ENCODE results near the gene SLC6A3.

The SLC6A3 gene

GRCh38 chr5:1442222-1443145 is 2.8 kb downstream of the SLC6A3 start:
- no peak for DNase-seq (ENCODE audit: low spot score)
- in situ Hi-C loops (cut with MboI; ENCODE audit: low pct_unique_long_range_greater_than_20kb, low sequenced_read_pairs, unreplicated experiment) = no loop called here

GRCh38 chr5:1441166-1441865 is 3.9 kb downstream of the SLC6A3 start:
- no peak for DNase-seq (ENCODE audit: low spot score)
- in situ Hi-C loops (cut with MboI; ENCODE audit: low pct_unique_long_range_greater_than_20kb, low sequenced_read_pairs, unreplicated experiment) = no loop called here
- no peak for TF ChIP-seq CTCF (IDR thresholded peaks at IDR 0.05; ENCODE audit: extremely low read depth, insufficient read depth, missing control alignments)

More at GRCh38 chr5:1442222-1443145, 2.8 kb downstream of the SLC6A3 start:
- no peak for TF ChIP-seq CTCF (IDR thresholded peaks at IDR 0.05; ENCODE audit: extremely low read depth, insufficient read depth, missing control alignments)

GRCh38 chr5:1440098-1440493 is 5.1 kb downstream of the SLC6A3 start:
- no peak for DNase-seq (ENCODE audit: low spot score)
- no peak for TF ChIP-seq CTCF (IDR thresholded peaks at IDR 0.05; ENCODE audit: extremely low read depth, insufficient read depth, missing control alignments)
- in situ Hi-C loops (cut with MboI; ENCODE audit: low pct_unique_long_range_greater_than_20kb, low sequenced_read_pairs, unreplicated experiment) = no loop called here

- DNase-seq (ENCODE audit: low spot score) = no peak
- in situ Hi-C loops (cut with MboI; ENCODE audit: low pct_unique_long_range_greater_than_20kb, low sequenced_read_pairs, unreplicated experiment) = no loop called here
- TF ChIP-seq CTCF (IDR thresholded peaks at IDR 0.05; ENCODE audit: extremely low read depth, insufficient read depth, missing control alignments) = no peak
These were observed 5.7 kb downstream of the SLC6A3 start for GRCh38 chr5:1439388-1440097.

GRCh38 chr5:1438871-1439270 is 6.4 kb downstream of the SLC6A3 start:
- no peak for DNase-seq (ENCODE audit: low spot score)
- in situ Hi-C loops (cut with MboI; ENCODE audit: low pct_unique_long_range_greater_than_20kb, low sequenced_read_pairs, unreplicated experiment) = no loop called here
- no peak for TF ChIP-seq CTCF (IDR thresholded peaks at IDR 0.05; ENCODE audit: extremely low read depth, insufficient read depth, missing control alignments)

GRCh38 chr5:1437876-1438559 is 7.2 kb downstream of the SLC6A3 start:
- DNase-seq (ENCODE audit: low spot score) = no peak
- in situ Hi-C loops (cut with MboI; ENCODE audit: low pct_unique_long_range_greater_than_20kb, low sequenced_read_pairs, unreplicated experiment) = no loop called here
- no peak for TF ChIP-seq CTCF (IDR thresholded peaks at IDR 0.05; ENCODE audit: extremely low read depth, insufficient read depth, missing control alignments)
